ENCODE results near the gene LHPP. TPM values are rescaled to one million over a fixed set of nuclear protein-coding genes. Genes with fewer than 3 reads are reported as not detected.

LHPP gene
- total RNA-seq, 4 donors from 2014 or later, result 20.3 to 116 (median 22.4) TPM

DNA sequence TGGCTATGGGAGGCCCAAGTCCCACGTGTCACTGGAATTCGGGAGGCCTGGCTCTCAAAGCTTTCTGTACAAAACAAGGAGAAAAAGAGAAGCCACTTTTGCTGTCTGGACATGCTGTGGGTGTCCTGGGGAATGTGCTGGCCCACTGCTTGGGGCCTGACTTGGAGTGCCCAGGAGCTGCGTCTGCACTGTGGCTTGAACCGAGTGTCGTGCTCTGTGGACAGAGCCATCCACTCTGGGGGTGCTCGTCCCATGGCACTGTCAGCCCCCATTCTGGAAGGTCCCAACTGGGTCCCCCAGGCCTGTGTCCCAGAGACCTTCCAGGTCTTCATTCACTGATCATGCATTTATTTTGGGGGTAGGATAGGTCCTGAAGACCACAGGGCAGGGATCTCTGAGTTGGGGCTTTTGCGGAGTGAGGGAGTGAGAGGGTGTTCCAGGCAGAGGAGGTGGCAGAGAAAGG, 138.0 kb downstream of the LHPP start:
- H3K4me3 ChIP-seq, result no peak overlapping the region
- TF ChIP-seq, protein P1, sequence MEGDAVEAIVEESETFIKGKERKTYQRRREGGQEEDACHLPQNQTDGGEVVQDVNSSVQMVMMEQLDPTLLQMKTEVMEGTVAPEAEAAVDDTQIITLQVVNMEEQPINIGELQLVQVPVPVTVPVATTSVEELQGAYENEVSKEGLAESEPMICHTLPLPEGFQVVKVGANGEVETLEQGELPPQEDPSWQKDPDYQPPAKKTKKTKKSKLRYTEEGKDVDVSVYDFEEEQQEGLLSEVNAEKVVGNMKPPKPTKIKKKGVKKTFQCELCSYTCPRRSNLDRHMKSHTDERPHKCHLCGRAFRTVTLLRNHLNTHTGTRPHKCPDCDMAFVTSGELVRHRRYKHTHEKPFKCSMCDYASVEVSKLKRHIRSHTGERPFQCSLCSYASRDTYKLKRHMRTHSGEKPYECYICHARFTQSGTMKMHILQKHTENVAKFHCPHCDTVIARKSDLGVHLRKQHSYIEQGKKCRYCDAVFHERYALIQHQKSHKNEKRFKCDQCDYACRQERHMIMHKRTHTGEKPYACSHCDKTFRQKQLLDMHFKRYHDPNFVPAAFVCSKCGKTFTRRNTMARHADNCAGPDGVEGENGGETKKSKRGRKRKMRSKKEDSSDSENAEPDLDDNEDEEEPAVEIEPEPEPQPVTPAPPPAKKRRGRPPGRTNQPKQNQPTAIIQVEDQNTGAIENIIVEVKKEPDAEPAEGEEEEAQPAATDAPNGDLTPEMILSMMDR (IDR thresholded peaks at IDR 0.05), result no peak
- TF ChIP-seq POLR2A (IDR thresholded peaks at IDR 0.05), result no peak
- no peak for TF ChIP-seq POLR2AphosphoS5 (IDR thresholded peaks at IDR 0.05)
- TF ChIP-seq EP300 (IDR thresholded peaks at IDR 0.05; ENCODE audit: low read depth), result no peak
- WGBS, 2 donors (ENCODE audit: low coverage in 1 of 2), result 91% methylated on average over 7 of the region's 7 CpGs; no CpG with 5 or more reads in 1 of the 2 donors
- H3K27ac ChIP-seq, result no peak overlapping the region
- peaks cover 0 to 2% (median 0%) of the 10 kb centered on the region in 4 donors for H3K4me1 ChIP-seq
- H3K36me3 ChIP-seq, result no peaks in the 10 kb centered on the region
- in situ Hi-C loops (cut with MboI; ENCODE audit: low pct_ligation_motif_present in 1 of 4, low pct_unique_long_range_greater_than_20kb in 1 of 4, low sequenced_read_pairs in 3 of 4), result no loop called here
- DNase-seq, result no peak
- H3K27me3 ChIP-seq, result no peaks in the 10 kb centered on the region
- intact Hi-C loops (cut with DNase I; ENCODE audit: low total_unique reads), result loop anchor here (10.0 kb wide), 1 partner anchor 1475 kb away; no protein-coding TSS in a partner anchor
- no peaks in the 10 kb centered on the region for H3K9me3 ChIP-seq

DNA sequence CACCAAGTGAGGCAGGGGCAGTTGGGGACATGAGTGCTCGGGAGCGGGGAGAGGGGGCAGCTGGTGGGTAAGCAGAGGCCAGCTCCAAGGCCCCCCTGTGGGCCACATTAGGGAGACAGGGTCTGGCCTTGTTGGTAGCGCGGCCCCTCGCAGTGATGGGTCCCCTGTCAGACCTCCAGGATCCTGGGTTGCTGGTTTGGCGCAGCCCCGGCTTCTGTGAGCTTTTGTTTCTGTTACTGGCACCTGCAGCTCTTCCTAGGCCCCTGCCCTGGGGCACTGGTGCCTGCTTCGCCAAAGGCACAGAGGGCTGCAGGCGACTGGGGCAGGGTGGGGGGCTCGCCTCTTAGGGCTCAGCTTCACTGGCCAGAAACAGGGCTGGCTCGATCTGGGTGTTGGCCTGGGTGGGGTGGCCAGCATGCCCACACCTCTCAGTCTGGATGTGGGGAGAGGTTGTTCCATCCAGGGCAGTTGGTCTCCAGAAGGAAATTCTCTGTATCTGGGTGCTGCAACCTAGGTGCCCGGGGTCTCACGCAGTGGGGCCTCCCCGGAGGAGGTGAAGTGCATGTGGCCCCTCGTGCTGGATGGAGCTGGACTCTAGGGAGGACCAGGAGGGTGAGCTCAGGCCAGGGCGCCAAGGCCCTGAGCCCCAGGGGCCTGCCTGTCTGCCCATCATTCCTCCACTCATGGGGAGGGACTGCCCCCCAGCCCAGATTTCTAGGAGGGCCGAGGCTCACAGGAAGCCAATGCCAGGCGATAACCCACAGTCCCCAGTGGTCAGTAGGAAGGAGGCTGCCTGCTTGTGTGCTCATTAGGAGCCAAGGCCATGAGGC, 138.6 kb downstream of the LHPP start:
- WGBS, 2 donors (ENCODE audit: low coverage in 1 of 2), result 80 to 90% methylated on average over 1 to 17 of the region's 18 CpGs
- in situ Hi-C loops (cut with MboI; ENCODE audit: low pct_ligation_motif_present in 1 of 4, low pct_unique_long_range_greater_than_20kb in 1 of 4, low sequenced_read_pairs in 3 of 4) (no loop called here), intact Hi-C loops (cut with DNase I; ENCODE audit: low total_unique reads) (no loop called here)
- no peak for DNase-seq
- H3K36me3 ChIP-seq, result no peaks in the 10 kb centered on the region
- peaks cover 0 to 2% (median 0%) of the 10 kb centered on the region in 4 donors for H3K4me1 ChIP-seq
- TF ChIP-seq POLR2A (IDR thresholded peaks at IDR 0.05), result no peak
- TF ChIP-seq, protein P1 (IDR thresholded peaks at IDR 0.05), result no peak
- no peak for TF ChIP-seq EP300 (IDR thresholded peaks at IDR 0.05; ENCODE audit: low read depth)
- TF ChIP-seq POLR2AphosphoS5 (IDR thresholded peaks at IDR 0.05), result no peak
- no peak overlapping the region for H3K4me3 ChIP-seq
- no peaks in the 10 kb centered on the region for H3K27me3 ChIP-seq
- no peak overlapping the region for H3K27ac ChIP-seq
- no peaks in the 10 kb centered on the region for H3K9me3 ChIP-seq

DNA sequence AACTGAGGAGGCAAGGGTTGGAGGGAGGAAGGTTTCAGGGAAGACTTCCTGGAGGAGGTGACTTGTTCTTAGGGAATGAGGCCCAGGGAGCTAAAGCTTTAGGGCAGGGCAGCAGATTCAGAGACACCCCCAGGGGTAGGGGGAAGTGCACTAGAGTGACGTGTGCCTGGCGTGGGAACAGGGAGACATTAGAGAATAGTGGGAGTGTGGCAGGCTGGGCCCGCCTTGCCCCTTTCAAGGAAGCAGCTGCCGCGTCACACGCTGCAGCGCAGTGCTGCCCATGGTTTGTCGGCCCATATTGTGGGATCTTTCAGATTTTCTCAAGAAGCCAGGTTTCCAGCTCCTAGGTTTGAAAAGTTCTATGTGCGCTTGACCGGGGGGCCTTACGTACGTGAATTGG, 139.4 kb downstream of the LHPP start:
- TF ChIP-seq EP300 (IDR thresholded peaks at IDR 0.05; ENCODE audit: low read depth) (no peak), POLR2A (IDR thresholded peaks at IDR 0.05) (no peak), POLR2AphosphoS5 (IDR thresholded peaks at IDR 0.05) (no peak)
- TF ChIP-seq, protein P1 (IDR thresholded peaks at IDR 0.05), result no peak
- H3K4me1 ChIP-seq, result peaks cover 0 to 2% (median 0%) of the 10 kb centered on the region in 4 donors
- DNase-seq, result no peak
- H3K27ac ChIP-seq, result no peak overlapping the region
- intact Hi-C loops (cut with DNase I; ENCODE audit: low total_unique reads), result no loop called here
- no peaks in the 10 kb centered on the region for H3K27me3 ChIP-seq
- H3K36me3 ChIP-seq, result no peaks in the 10 kb centered on the region
- H3K9me3 ChIP-seq, result no peaks in the 10 kb centered on the region
- 85% methylated on average over 12 of the region's 12 CpGs; no CpG with 5 or more reads in 1 of the 2 donors for WGBS, 2 donors (ENCODE audit: low coverage in 1 of 2)
- in situ Hi-C loops (cut with MboI; ENCODE audit: low pct_ligation_motif_present in 1 of 4, low pct_unique_long_range_greater_than_20kb in 1 of 4, low sequenced_read_pairs in 3 of 4), result no loop called here
- H3K4me3 ChIP-seq, result no peak overlapping the region

DNA sequence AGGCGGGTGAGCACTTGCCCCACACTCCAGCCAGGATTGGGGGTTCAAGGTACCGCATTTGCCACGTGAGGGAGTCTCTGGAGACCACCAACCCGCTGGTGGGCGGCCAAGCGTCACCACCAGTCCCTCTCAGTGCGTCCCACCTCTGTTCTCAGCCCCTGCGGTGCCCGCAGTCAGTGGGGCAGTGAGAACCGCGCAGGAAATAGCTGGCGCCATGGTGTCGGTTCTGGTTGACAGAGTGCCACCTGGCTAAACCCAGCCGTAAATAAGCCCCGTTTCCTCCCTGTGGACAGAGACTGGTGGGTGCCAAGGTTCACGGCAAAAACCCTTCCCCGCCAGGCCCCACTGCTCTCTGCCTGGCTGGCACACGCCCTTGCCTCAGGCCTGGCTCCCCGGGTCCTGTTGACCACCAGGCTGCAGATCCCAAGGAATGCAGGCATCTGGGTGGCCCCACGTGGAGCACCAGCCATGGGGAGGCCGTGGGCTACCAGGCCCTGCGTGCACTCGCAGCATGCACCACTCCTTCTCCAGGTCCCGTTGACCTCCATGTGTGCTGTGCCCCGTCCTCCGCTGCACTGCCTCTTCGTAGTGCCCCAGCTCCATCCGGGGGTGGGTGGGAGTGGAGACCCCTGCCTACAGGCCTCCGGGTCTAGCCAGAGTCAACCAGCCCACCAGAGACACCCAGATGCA, 140.0 kb downstream of the LHPP start:
- Histone ChIP-seq H3K4me3 (no peak overlapping the region), H3K27ac (no peak overlapping the region), H3K27me3 (no peaks in the 10 kb centered on the region), H3K9me3 (no peaks in the 10 kb centered on the region), H3K4me1 (peaks cover 0 to 2% (median 0%) of the 10 kb centered on the region in 4 donors), H3K36me3 (no peaks in the 10 kb centered on the region)
- intact Hi-C loops (cut with DNase I; ENCODE audit: low total_unique reads) (no loop called here), in situ Hi-C loops (cut with MboI; ENCODE audit: low pct_ligation_motif_present in 1 of 4, low pct_unique_long_range_greater_than_20kb in 1 of 4, low sequenced_read_pairs in 3 of 4) (no loop called here)
- WGBS, 2 donors (ENCODE audit: low coverage in 1 of 2), result 73 to 90% methylated on average over 2 to 24 of the region's 29 CpGs
- no peak for TF ChIP-seq EP300 (IDR thresholded peaks at IDR 0.05; ENCODE audit: low read depth)
- TF ChIP-seq, protein P1 (IDR thresholded peaks at IDR 0.05), result no peak
- no peak for TF ChIP-seq POLR2AphosphoS5 (IDR thresholded peaks at IDR 0.05)
- no peak for TF ChIP-seq POLR2A (IDR thresholded peaks at IDR 0.05)
- no peak for DNase-seq

Data from transverse colon (tissue), 4 donors.